ENCODE results near the gene SEPHS2. TPM values are rescaled to one million over a fixed set of nuclear protein-coding genes. Genes with fewer than 3 reads are reported as not detected.

SEPHS2 gene
- total and polyA plus RNA-seq, 8 donors = 14.8 to 35.4 (median 25.4) TPM

DNA sequence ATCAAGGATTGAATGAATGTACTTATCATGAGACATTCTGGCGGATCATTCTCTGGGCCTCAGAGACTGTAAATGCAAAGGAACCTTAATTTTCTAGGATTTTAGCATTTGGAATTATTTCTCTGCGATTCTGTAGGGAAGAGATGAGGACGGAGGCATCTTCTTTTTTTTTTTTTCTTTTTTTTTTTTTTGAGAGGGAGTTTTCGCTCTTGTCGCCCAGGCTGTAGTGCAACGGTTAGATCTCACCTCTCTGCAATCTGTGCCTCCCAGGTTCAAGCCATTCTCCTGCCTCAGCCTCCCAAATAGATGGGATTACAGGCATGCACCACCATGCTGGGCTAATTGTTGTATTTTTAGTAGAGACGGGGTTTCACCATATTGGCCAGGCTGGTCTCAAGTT is 29.0 kb upstream of the SEPHS2 start:
- H3K9me3 ChIP-seq = no peaks in the 10 kb centered on the region
- no peak overlapping the region for H3K27ac ChIP-seq
- no peak for DNase-seq
- FAIRE-seq = no peak
- no peaks in the 10 kb centered on the region for H3K4me1 ChIP-seq
- no peaks in the 10 kb centered on the region for H3K36me3 ChIP-seq
- peaks cover 0 to 6% (median 0%) of the 10 kb centered on the region in 4 donors for H3K27me3 ChIP-seq
- intact Hi-C loops (cut with DNase I) = no loop called here
- TF ChIP-seq, protein P1, sequence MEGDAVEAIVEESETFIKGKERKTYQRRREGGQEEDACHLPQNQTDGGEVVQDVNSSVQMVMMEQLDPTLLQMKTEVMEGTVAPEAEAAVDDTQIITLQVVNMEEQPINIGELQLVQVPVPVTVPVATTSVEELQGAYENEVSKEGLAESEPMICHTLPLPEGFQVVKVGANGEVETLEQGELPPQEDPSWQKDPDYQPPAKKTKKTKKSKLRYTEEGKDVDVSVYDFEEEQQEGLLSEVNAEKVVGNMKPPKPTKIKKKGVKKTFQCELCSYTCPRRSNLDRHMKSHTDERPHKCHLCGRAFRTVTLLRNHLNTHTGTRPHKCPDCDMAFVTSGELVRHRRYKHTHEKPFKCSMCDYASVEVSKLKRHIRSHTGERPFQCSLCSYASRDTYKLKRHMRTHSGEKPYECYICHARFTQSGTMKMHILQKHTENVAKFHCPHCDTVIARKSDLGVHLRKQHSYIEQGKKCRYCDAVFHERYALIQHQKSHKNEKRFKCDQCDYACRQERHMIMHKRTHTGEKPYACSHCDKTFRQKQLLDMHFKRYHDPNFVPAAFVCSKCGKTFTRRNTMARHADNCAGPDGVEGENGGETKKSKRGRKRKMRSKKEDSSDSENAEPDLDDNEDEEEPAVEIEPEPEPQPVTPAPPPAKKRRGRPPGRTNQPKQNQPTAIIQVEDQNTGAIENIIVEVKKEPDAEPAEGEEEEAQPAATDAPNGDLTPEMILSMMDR (IDR thresholded peaks at IDR 0.05) = no peak
- no peak for ATAC-seq
- WGBS, 2 donors = 80 to 84% methylated on average over 7 of the region's 7 CpGs
- no peak overlapping the region for H3K4me3 ChIP-seq

DNA sequence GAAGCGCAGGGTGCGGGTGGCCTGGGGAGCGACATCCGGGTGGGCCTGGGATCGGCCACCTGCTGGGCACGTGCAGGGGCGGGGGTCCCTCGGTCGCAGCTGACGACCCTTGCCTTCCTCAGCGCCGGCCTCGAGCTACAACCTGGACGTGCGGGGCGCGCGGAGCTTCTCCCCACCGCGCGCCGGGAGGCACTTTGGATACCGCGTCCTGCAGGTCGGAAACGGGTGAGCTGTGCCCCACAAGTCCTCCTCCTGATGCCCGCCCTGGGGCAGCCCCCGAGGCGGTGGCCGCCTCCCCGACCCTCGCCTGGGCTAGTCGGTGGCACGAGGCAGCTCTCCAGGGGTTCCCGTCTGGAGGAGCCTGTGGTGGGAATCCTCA is 28.4 kb upstream of the SEPHS2 start:
- Histone ChIP-seq H3K27me3 (peaks cover 0 to 6% (median 0%) of the 10 kb centered on the region in 4 donors), H3K27ac (no peak overlapping the region), H3K9me3 (no peaks in the 10 kb centered on the region), H3K4me1 (no peaks in the 10 kb centered on the region), H3K4me3 (peak overlapping the region in 1 of 4 donors; percentile 20), H3K36me3 (no peaks in the 10 kb centered on the region)
- FAIRE-seq (no peak), DNase-seq (peak in 1 of 6 donors; percentile 54), ATAC-seq (no peak)
- TF ChIP-seq, protein P1 (IDR thresholded peaks at IDR 0.05) = no peak
- 18 to 23% methylated on average over 34 to 35 of the region's 35 CpGs for WGBS, 2 donors
- intact Hi-C loops (cut with DNase I) = no loop called here

DNA sequence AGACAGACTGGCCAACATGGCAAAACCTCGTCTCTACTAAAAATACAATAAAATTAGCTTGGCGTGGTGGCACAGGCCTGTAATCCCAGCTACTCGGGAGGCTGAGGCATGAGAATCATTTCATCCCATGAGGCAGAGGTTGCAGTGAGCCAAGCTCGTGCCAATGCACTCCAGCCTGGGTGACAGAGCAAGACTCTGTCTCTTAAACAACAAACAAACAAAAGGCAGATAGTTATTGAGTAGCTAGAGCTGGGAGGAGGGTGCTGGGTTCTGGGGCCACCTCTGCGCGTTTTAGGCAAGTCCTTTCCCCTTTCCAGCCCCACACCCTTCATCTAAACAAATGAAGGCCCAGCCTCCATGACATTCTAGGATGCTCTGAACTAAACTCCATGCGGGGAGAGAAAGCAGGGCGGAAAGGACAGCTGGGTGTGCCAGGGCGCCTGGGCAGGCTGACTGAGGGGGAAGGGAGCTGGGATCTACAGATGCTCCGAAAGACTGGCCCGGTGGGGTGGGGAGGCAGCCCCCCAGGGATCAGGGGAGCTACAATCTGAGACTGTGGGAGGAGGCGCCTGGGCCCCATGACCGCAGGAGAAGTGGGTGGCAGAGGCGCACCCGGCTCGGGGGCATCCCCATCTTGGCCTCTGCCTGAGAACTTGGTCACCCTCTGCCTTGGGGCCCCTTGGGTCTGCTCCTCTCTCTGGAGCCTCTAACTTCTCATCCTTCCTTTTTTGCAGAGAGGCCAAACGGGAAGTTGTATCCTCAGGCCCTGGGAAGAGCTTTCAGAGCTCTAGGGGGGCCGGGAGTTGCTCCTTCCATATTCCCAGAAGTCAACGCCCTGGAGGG is 27.8 kb upstream of the SEPHS2 start:
- Histone ChIP-seq H3K9me3 (no peaks in the 10 kb centered on the region), H3K36me3 (no peaks in the 10 kb centered on the region), H3K27ac (no peak overlapping the region), H3K4me1 (no peaks in the 10 kb centered on the region), H3K4me3 (peak overlapping the region in 1 of 4 donors; percentile 20), H3K27me3 (peaks cover 0 to 6% (median 0%) of the 10 kb centered on the region in 4 donors)
- FAIRE-seq = no peak
- 57 to 72% methylated on average over 19 of the region's 19 CpGs for WGBS, 2 donors
- peak in 1 of 4 donors; percentile 70 for ATAC-seq
- intact Hi-C loops (cut with DNase I) = no loop called here
- DNase-seq = no peak
- TF ChIP-seq, protein P1 (IDR thresholded peaks at IDR 0.05) = no peak

DNA sequence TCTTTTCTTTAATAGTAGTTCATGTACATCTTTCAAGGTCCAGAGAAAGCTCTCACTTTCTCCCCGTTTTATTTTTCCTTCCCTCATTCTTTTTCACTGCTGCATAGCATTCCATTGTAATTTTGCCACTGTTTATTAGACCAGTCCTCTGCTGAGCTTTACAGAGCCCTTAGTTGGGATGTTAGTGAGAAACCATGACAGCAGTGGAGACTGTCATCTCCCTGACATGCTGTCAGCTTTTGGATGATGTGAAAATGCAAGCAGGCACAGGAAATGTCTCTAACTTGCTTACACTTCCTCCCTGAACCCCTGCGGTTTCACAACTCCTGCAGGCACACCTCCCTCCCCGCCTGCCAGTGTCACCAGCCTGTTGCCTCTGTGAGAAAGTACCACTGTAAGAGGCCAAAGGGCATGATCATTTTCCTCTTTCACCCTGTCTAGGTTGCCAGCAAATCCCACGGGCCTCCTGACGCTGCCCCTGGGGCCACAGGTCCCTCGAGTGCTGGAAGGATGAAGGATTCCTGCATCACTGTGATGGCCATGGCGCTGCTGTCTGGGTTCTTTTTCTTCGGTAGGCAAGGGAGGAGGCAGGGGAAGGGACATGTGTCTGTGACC is 26.8 kb upstream of the SEPHS2 start, which contains the start of gene ITGAL:
TSS of gene ITGAL (plus strand) at position 415 of the 615 bp plus-strand sequence. CDS start at position 511, 96 bp downstream.
- 57 to 61% methylated on average over 8 of the region's 8 CpGs for WGBS, 2 donors
- ATAC-seq (peak in 3 of 4 donors; percentile 51 to 78 (median 76)), DNase-seq (peak in 1 of 6 donors; percentile 42), FAIRE-seq (no peak)
- H3K27ac ChIP-seq = no peak within 1 kb of the TSS
- intact Hi-C loops (cut with DNase I) = no loop called here
- peaks cover 0 to 6% (median 0%) of the 10 kb centered on the region in 4 donors for H3K27me3 ChIP-seq
- no peaks in the 10 kb centered on the region for H3K4me1 ChIP-seq
- no peaks in the 10 kb centered on the region for H3K9me3 ChIP-seq
- H3K36me3 ChIP-seq = no peaks in the 10 kb centered on the region
- peak within 1 kb of the TSS in 1 of 4 donors; percentile 20 for H3K4me3 ChIP-seq
- TF ChIP-seq, protein P1 (IDR thresholded peaks at IDR 0.05) = no peak

Data from pancreas (tissue), 10 donors.